HG03575 (cell line): Measurements from ENCODE around the gene TAGLN3.

Source experiments
- ATAC-seq: cut with Tn5 transposase; IDR thresholded peaks from one replicate; pipeline ENCODE4 v1.9.1; 2021; ENCODE audit not compliant: unreplicated experiment, insufficient number of reproducible peaks, low FRiP score; ENCODE audit errors: extremely low read depth

TAGLN3 gene

GRCh38 chr3:112004187-112004586, 5.5 kb downstream of the TAGLN3 start:
- ATAC-seq: no peak

GRCh38 chr3:112004669-112005068, 5.9 kb downstream of the TAGLN3 start:
- ATAC-seq: no peak

- no peak for ATAC-seq
Observed at GRCh38 chr3:112005091-112005672, 6.5 kb downstream of the TAGLN3 start.

GRCh38 chr3:112007633-112008032, 8.9 kb downstream of the TAGLN3 start:
- no peak for ATAC-seq

DNA sequence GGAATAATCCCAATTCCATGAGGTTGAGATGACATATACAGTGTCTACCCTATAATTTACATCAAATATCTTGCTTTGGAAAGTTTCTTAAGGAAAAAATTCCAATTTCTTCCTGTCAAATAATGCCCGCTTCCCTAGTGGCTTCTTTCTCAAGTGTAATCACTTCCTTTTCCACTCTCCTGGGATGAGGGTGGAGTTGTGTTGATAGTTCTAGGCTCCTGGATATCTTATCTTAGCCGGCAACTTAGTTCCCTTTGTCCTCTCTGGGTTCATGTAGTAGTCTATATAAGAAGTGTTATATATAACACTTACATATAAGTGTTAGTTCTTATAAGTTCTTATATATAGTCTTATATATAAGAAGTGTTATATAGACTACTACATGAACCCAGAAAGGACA, 10.9 kb downstream of the TAGLN3 start:
- no peak for ATAC-seq

GRCh38 chr3:112010636-112011035, 11.9 kb downstream of the TAGLN3 start:
- no peak for ATAC-seq

DNA sequence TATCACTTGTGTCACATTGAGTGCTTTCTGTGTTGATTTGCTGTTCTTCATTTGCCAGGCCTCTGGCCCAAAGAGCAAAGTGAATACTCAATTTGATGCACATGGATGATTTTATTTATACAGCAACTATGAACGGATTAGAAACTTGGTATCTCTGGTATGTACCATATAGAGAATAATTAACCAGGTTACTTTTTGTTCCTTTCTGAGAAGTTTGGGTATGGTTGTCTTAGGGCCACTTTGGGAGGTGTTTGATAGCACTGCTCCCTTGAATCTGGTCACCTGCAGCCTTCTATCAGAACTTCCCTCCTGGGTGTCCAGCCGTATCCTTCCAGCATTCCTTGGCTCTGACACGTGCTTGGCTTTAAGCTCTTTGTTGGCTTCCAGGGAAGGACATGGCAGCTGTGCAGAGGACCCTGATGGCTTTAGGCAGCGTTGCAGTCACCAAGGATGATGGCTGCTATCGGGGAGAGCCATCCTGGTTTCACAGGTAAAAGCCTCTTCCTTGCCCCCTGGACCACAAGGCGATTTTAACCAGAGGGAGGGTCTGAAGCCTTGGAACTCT, 12.7 kb downstream of the TAGLN3 start:
- ATAC-seq: no peak

DNA sequence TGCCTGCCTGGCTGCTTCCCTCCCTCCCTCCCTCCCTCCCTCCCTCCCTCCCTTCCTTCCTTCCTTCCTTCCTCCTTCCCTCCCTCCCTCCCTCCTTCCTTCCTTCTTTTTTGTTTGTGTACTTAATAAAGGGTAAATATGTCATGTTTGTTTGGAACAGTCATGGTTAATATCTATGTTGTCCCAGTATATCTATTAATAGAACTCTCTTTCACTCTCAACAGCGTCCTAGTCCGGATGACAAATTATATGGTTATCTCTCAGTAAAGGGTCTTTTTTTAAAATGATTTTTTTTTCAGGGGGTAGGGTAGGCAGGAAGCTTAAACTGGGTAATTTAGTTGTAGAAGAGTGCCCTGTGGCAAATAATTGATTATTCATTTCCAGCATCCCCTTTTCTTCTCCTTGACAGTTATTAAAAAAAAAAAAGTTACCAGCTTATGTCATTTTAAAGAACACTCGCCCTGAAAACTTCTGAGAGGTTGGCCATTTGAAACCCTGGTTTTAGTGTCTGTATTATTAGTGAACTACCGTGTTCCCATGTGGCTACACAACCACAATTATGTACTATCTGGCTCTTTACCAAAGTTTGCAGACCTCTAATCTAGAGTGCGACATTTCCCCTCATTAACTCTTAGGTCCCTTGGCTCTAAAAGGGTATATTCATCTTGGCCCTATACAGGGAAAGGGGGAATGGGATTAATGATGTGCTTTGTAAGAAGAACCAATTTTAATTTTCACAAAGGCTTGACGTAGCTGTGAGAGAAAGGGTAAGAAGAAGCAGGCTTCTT, 13.7 kb downstream of the TAGLN3 start:
- ATAC-seq: no peak

DNA sequence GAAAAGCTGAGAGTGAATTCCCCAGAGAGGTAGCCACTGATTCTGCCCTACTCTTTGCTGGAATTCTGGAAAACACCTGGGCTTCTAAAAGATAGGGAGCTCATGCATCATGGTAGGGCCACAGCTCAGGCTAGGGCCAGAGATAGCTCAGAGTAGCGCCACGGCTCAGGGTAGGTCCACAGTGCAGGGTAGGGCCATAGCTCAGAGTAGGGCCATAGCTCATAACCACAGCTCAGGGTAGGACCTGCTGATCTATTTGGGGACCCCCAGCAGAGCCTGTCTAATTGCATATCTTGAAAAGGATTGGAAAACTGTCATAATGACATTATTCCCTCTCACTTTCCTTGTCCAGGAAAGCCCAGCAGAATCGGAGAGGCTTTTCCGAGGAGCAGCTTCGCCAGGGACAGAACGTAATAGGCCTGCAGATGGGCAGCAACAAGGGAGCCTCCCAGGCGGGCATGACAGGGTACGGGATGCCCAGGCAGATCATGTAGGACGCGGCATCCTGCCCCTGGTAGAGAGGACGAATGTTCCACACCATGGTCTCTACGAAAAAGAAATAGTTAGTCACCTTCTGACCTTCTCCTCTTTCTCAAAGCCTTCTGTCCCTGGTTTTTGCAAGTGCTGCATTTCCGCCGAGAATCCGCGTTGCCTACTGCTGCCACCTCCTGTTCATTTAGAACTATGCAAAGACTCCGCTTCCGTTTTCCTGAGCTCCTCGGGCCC, 14.5 kb downstream of the TAGLN3 start:
- ATAC-seq: no peak

DNA sequence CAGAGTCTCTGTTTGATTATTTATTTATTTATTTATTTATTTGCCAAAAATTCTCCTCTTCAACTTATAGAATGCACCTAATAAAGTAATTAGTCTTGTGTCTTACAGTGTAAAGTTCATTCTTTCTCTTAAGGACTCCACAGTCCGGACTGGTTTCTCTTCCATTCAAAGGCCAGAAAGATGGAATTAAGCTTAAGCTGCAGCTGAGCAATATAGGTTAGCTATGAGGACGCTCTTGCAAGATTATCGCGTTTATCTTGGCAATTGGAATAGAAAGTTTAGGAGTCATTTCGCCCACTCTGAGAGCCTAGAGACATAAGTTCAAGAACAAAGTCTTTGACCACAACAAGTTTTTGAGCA, 15.0 kb downstream of the TAGLN3 start:
- no peak for ATAC-seq

GRCh38 chr3:112017091-112017490, 18.4 kb downstream of the TAGLN3 start:
- no peak for ATAC-seq

GRCh38 chr3:112018712-112019111, 20.0 kb downstream of the TAGLN3 start:
- no peak for ATAC-seq

DNA sequence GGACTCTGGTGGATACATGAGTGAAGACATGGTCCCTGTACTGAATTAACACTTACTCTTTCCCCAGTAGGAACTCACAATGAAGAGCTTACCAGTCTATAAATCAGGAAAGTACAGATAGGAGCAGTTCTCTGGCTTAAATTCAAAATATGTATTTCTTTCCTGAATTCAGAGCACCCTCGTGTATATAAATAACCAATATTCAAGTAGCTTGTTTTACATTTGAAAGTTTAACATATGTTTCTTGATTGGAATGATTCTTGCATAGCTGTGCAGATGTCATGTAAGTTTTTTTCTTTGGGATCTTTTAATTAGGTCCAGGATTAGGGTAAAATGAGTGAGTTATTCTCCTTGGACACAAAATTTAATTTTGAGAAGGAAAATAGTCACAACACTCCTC, 21.0 kb downstream of the TAGLN3 start:
- ATAC-seq: no peak

- no peak for ATAC-seq
Observed at GRCh38 chr3:112020674-112021085, 22.0 kb downstream of the TAGLN3 start.

DNA sequence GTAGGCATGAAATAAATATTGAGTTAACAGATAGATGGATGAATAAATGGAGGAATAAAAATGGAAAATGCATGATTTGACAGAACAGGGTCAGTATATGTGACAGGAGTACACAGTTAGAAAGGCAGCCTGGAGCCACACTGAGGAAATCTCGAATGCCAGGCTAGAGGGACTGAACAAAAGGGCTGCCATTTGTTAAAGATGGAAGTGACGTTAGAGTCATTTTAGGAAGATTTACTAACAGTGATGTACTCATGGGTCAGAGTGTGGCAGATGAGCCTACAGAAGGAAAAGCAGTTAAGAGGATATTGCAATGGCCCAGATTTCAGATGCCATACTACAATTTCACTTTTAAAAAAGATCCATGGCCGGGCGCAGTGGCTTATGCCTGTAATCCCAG, 28.4 kb downstream of the TAGLN3 start:
- no peak for ATAC-seq

GRCh38 chr3:112027826-112028225, 29.1 kb downstream of the TAGLN3 start:
- no peak for ATAC-seq

- no peak for ATAC-seq
Observed at GRCh38 chr3:112030901-112031300, 32.2 kb downstream of the TAGLN3 start.

- ATAC-seq: no peak
Observed at GRCh38 chr3:112032098-112032731, 33.5 kb downstream of the TAGLN3 start.

DNA sequence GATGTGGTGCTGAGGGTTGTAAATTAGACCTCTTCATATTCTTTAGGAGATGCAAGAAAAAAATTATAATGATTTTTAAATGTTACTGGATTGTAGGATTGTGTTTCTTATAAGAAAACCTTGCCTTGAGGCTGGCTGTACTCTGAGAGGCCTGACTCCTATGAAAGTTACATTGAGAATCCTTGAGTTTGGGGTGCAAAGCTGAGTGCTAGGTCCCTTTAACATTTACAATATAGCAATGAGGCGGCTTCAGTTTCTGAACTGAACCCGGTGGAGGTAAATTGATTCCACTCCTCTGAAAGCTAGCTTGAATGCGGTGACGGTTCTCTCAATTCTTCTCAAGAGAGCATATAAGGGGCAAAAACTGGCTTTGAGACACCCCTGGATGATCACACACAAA, 35.7 kb downstream of the TAGLN3 start, which contains the start of gene TMPRSS7:
Gene TMPRSS7, plus strand, starts transcription at position 301 of the 400 bp plus-strand sequence. CDS start 110 bp downstream, outside the sequence.
- no peak for ATAC-seq
